SU-DHL-6 (cell line): ENCODE data around the gene HS3ST6.

Source experiments
- H2AFZ ChIP-seq: fragments of 200-600 bp; sonication (generic); 2 replicates; pipeline ENCODE4 v1.6.1; 2014; ENCODE audit warnings: low read depth, mild to moderate bottlenecking, moderate library complexity, mixed read lengths, antibody characterized with exemption, low read length; ENCODE audit not compliant: severe bottlenecking
- H3F3A ChIP-seq: fragments of 200-600 bp; shearing (Covaris generic); 2 replicates; pipeline ENCODE4 v1.6.0; 2016; ENCODE audit warnings: antibody characterized with exemption, mild to moderate bottlenecking; ENCODE audit not compliant: insufficient read depth
- H3K27ac ChIP-seq: fragments of 200-600 bp; sonication (generic); 2 replicates; pipeline ENCODE4 v1.5.1; 2016; ENCODE audit warnings: low read depth, mild to moderate bottlenecking, low read length, moderate library complexity, mixed read lengths
- H3K27me3 ChIP-seq: fragments of 200-600 bp; sonication (generic), shearing (Covaris generic); 2 replicates; pipeline ENCODE4 v1.6.0; 2014; ENCODE audit warnings: mild to moderate bottlenecking, low read length
- H3K36me3 ChIP-seq: fragments of 200-600 bp; sonication (generic); 2 replicates; pipeline ENCODE4 v1.6.1; 2014; ENCODE audit warnings: mild to moderate bottlenecking, low read length, mixed read lengths
- H3K4me2 ChIP-seq: fragments of 300-600, 200-600 bp; shearing (Covaris generic), sonication (generic); 2 replicates; pipeline ENCODE4 v1.6.0; 2014; ENCODE audit warnings: low read length, low read depth, mild to moderate bottlenecking; ENCODE audit not compliant: poor library complexity, severe bottlenecking
- H3K4me3 ChIP-seq: fragments of 200-600 bp; sonication (generic); 2 replicates; pipeline ENCODE4 v1.5.1; 2014; ENCODE audit warnings: antibody characterized with exemption, low read length, mild to moderate bottlenecking, mixed read lengths; ENCODE audit not compliant: insufficient read depth, poor library complexity, severe bottlenecking
- H3K79me2 ChIP-seq: fragments of 200-600 bp; sonication (generic); 2 replicates; pipeline ENCODE4 v1.6.1; 2014; ENCODE audit warnings: mild to moderate bottlenecking, low read length, moderate library complexity; ENCODE audit not compliant: insufficient read depth
- H3K9ac ChIP-seq: fragments of 200-600 bp; sonication (generic); 2 replicates; pipeline ENCODE4 v1.7.0; 2014; ENCODE audit warnings: mild to moderate bottlenecking, low read length
- H3K9me2 ChIP-seq: fragments of 200-600 bp; sonication (generic); replicated peaks from 2 replicates; pipeline ENCODE4 v1.6.1; 2014; ENCODE audit warnings: low read length; ENCODE audit not compliant: insufficient read depth
- H3K9me3 ChIP-seq: fragments of 200-600 bp; sonication (generic); 2 replicates; pipeline ENCODE4 v1.6.1; 2014; ENCODE audit warnings: low read length, mixed read lengths; ENCODE audit not compliant: insufficient read depth
- H4K20me1 ChIP-seq: fragments of 200-600 bp; sonication (generic); 2 replicates; pipeline ENCODE4 v1.6.1; 2014; ENCODE audit warnings: low read depth, mild to moderate bottlenecking, antibody characterized with exemption, low read length, moderate library complexity, mixed read lengths
- EZH2phosphoT487 ChIP-seq: fragments of 200-600 bp; sonication (generic), shearing (Covaris generic); conservative IDR thresholded peaks from 2 replicates; pipeline ENCODE4 v1.6.1; 2018; ENCODE audit warnings: mild to moderate bottlenecking, antibody characterized with exemption, low read length, moderate library complexity, mixed read lengths
- TF ChIP-seq, protein P1 (sequence below): fragments of 200-600 bp; sonication (generic); IDR thresholded peaks from one replicate; pipeline ENCODE4 v1.5.1; 2017; ENCODE audit warnings: antibody characterized with exemption, mild to moderate bottlenecking, low read length, moderate library complexity; ENCODE audit not compliant: insufficient read depth, poor library complexity, severe bottlenecking

The HS3ST6 gene

DNA sequence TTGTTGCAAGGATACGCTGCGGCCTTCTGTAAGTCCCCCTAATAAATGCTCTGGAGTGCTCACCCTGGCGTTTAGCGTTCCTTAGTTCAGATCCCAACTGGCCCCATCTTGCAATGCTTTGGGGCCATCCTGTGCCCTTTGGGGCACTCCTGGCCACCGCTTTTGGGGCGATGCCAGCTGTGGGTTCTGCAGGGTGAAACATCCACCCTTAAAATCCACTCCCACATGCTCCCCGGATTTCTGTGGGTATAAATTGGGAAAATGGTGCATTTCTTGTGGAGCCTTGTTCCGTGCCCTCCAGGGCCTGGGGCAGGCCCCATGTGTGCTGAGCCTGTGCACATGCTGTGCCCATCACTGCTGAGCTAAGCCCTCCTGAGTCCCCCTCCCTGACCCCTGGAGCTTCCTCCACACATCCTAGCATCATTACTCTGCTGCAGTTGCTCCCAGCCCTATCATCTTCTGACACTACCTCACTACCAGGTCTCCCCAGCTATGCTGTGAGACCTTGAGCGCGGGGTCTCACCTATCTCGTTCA lies 18.8 kb upstream of the HS3ST6 start:
- no peaks in the 10 kb centered on the region for H3K9me2 ChIP-seq
- TF ChIP-seq, protein P1, sequence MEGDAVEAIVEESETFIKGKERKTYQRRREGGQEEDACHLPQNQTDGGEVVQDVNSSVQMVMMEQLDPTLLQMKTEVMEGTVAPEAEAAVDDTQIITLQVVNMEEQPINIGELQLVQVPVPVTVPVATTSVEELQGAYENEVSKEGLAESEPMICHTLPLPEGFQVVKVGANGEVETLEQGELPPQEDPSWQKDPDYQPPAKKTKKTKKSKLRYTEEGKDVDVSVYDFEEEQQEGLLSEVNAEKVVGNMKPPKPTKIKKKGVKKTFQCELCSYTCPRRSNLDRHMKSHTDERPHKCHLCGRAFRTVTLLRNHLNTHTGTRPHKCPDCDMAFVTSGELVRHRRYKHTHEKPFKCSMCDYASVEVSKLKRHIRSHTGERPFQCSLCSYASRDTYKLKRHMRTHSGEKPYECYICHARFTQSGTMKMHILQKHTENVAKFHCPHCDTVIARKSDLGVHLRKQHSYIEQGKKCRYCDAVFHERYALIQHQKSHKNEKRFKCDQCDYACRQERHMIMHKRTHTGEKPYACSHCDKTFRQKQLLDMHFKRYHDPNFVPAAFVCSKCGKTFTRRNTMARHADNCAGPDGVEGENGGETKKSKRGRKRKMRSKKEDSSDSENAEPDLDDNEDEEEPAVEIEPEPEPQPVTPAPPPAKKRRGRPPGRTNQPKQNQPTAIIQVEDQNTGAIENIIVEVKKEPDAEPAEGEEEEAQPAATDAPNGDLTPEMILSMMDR: no peak
- TF ChIP-seq EZH2phosphoT487: no peak
- H2AFZ ChIP-seq: no peak overlapping the region
- H3K27me3 ChIP-seq: no peaks in the 10 kb centered on the region
- no peaks in the 10 kb centered on the region for H3K9me3 ChIP-seq
- H3F3A ChIP-seq: no peaks in the 10 kb centered on the region
- no peak overlapping the region for H3K4me3 ChIP-seq
- H3K4me2 ChIP-seq: no peak overlapping the region
- H3K79me2 ChIP-seq: no peaks in the 10 kb centered on the region
- H3K27ac ChIP-seq: no peak overlapping the region
- H3K9ac ChIP-seq: no peak overlapping the region
- no peaks in the 10 kb centered on the region for H4K20me1 ChIP-seq
- H3K36me3 ChIP-seq: no peaks in the 10 kb centered on the region

DNA sequence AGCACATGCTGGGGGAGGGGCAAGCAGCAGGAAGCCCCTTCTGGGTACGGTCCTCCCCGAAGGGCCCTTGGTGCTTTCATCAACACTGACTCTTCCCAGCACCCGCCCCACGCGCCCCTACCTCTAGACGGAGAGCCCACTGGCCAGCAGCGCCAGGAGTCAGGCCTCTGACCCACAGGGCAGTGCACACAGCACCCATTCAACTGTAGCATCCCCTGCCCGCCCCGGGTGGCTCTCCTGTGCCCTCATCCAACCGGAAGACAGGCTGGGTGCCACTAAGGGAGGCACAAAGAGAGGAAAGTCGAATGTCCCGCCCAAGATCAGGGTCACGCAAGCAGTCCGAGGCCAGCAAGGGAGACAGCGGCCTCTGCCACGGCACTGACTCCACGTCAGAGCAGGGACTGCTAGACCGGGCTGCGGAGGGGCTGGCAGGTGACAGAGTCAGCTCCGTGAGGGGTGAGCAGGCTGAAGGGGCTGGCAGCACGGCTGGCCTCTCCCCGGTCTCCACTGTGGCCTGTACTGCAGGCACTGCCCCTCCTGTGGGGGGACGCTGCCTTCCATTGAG lies 15.0 kb upstream of the HS3ST6 start:
- H3K4me2 ChIP-seq: no peak overlapping the region
- H3K36me3 ChIP-seq: no peaks in the 10 kb centered on the region
- no peaks in the 10 kb centered on the region for H4K20me1 ChIP-seq
- no peak overlapping the region for H3K4me3 ChIP-seq
- no peak overlapping the region for H2AFZ ChIP-seq
- TF ChIP-seq, protein P1: no peak
- no peak for TF ChIP-seq EZH2phosphoT487
- no peaks in the 10 kb centered on the region for H3K9me3 ChIP-seq
- H3K9me2 ChIP-seq: no peaks in the 10 kb centered on the region
- no peaks in the 10 kb centered on the region for H3K27me3 ChIP-seq
- H3K79me2 ChIP-seq: no peaks in the 10 kb centered on the region
- H3K9ac ChIP-seq: no peak overlapping the region
- H3F3A ChIP-seq: no peaks in the 10 kb centered on the region
- H3K27ac ChIP-seq: no peak overlapping the region

DNA sequence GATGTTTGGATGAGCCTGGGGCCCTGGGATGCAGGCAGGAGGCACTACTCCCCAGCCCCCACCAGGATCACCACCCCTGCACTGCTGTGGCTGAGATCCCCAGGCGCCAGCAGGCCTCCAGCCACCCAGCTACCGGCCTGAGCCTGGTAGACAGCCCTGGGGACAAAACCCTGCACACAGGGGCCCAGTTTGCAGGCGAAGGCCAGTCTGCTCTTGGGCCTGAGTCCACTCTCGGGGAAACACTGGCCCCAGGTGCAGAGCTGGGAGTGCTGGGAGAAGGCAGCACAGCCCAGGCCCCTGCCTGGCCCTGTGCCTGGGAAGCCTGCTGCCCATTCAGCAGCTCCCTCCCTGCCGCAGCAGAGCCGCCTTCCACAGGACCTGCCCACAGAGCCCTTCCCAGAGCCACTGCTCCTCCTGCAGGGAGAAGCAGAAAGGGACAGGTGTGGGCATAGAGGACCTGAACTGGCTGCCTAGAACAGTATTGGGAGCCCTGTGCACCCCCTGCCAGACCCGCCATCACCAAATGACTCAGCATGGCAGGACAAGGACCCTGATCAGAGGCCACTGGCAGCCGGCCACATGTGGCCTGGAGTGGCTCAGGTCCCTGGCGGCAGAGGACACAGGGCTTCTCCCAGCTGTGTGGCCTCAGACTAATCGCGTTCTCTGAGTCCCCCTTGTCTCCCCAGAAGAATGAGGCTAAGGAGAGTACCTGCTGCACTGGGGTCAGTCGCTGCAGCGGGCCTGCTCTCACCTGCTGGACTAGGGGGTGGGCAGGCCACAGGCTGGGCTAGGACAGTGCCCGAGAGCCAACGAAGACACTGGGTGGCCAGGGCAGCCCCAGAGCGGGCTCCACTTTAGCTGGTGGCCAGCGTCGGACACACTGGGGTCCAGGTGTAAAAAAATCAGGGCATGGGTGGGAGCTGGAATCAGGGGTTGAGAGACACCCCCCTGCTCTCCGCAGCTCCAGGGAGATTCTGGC lies 14.1 kb upstream of the HS3ST6 start:
- no peaks in the 10 kb centered on the region for H3K36me3 ChIP-seq
- H2AFZ ChIP-seq: no peak overlapping the region
- no peak overlapping the region for H3K4me2 ChIP-seq
- no peak overlapping the region for H3K27ac ChIP-seq
- H3F3A ChIP-seq: no peaks in the 10 kb centered on the region
- H3K9me2 ChIP-seq: no peaks in the 10 kb centered on the region
- no peaks in the 10 kb centered on the region for H3K9me3 ChIP-seq
- TF ChIP-seq, protein P1: no peak
- TF ChIP-seq EZH2phosphoT487: no peak
- no peaks in the 10 kb centered on the region for H4K20me1 ChIP-seq
- H3K9ac ChIP-seq: no peak overlapping the region
- no peaks in the 10 kb centered on the region for H3K27me3 ChIP-seq
- no peak overlapping the region for H3K4me3 ChIP-seq
- H3K79me2 ChIP-seq: no peaks in the 10 kb centered on the region
